Measurements from ENCODE around the gene ANKRD16.

- TF ChIP-seq CTCF (IDR thresholded peaks at IDR 0.05): no peak
- TF ChIP-seq POLR2A (IDR thresholded peaks at IDR 0.05): no peak
- TF ChIP-seq EP300 (IDR thresholded peaks at IDR 0.05): no peak
Observed at GRCh38 chr10:5921746-5922145, 32.1 kb upstream of the ANKRD16 start.
